Smooth muscle cell (in vitro differentiated cells): ENCODE results near the gene DEAF1. TPM values are rescaled to one million over a fixed set of nuclear protein-coding genes. Genes with fewer than 3 reads are reported as not detected.

Experiments used
- DNase-seq: peaks from one replicate; lab custom pipeline; 2025; ENCODE audit not compliant: unreplicated experiment; lab: John Stamatoyannopoulos, UW
- H2AFZ ChIP-seq: fragments of 200-600 bp; sonication (generic); 2 replicates; pipeline ENCODE4 v1.6.0; 2016; ENCODE audit warnings: antibody characterized with exemption, low read depth, mild to moderate bottlenecking
- H3F3A ChIP-seq: fragments of 200-600 bp; sonication (generic); 2 replicates; pipeline ENCODE4 v1.6.0; 2017; ENCODE audit warnings: antibody characterized with exemption, low read depth
- H3K27ac ChIP-seq: fragments of 200-600 bp; sonication (generic); 2 replicates; pipeline ENCODE4 v1.5.1; 2016; ENCODE audit warnings: low read depth, mild to moderate bottlenecking
- H3K27me3 ChIP-seq: fragments of 200-600 bp; sonication (generic); 2 replicates; pipeline ENCODE4 v1.6.1; 2016; ENCODE audit warnings: low read depth, mild to moderate bottlenecking
- H3K36me3 ChIP-seq: fragments of 200-600 bp; sonication (generic); 2 replicates; pipeline ENCODE4 v1.5.1; 2016; ENCODE audit warnings: low read depth
- H3K4me1 ChIP-seq: fragments of 200-600 bp; sonication (generic); 2 replicates; pipeline ENCODE4 v1.5.1; 2016; ENCODE audit warnings: low read depth
- H3K4me2 ChIP-seq: fragments of 200-600 bp; sonication (generic); 2 replicates; pipeline ENCODE4 v1.6.0; 2016; ENCODE audit warnings: mild to moderate bottlenecking
- H3K4me3 ChIP-seq: fragments of 200-600 bp; sonication (generic); 2 replicates; pipeline ENCODE4 v1.5.1; 2016; ENCODE audit warnings: mild to moderate bottlenecking
- H3K79me2 ChIP-seq: fragments of 200-600 bp; sonication (generic); 2 replicates; pipeline ENCODE4 v1.6.0; 2016; ENCODE audit warnings: low read depth, mild to moderate bottlenecking
- H3K9ac ChIP-seq: fragments of 200-600 bp; sonication (generic); 2 replicates; pipeline ENCODE4 v1.6.0; 2016; ENCODE audit warnings: low read depth
- H3K9me3 ChIP-seq: fragments of 200-600 bp; sonication (generic); replicated peaks from 2 replicates; pipeline ENCODE4 v1.5.1; 2016; ENCODE audit warnings: low read depth
- H4K20me1 ChIP-seq: fragments of 200-600 bp; sonication (generic); 2 replicates; pipeline ENCODE4 v1.6.0; 2016; ENCODE audit warnings: low read depth
- CTCF ChIP-seq: fragments of 200-600 bp; sonication (generic); IDR thresholded peaks from 2 replicates; pipeline ENCODE4 v1.5.1; 2017; ENCODE audit warnings: borderline replicate concordance, mild to moderate bottlenecking, antibody characterized with exemption; ENCODE audit not compliant: insufficient read depth, poor library complexity, severe bottlenecking
- WGBS: methylation state at CpG from one replicate; pipeline ENCODE4 v1.1.7; 2016; ENCODE audit warnings: low lambda C conversion rate; 5-methylcytosine and 5-hydroxymethylcytosine counted together
- polyA plus RNA-seq: library from polyadenylated mRNA; unstranded; fragments of >200 nt; fragmentation: Nextera tagmentation; extraction: Ambion mirVana; gene quantifications from 2 replicates; pipeline ENCODE4 v1.2.1, GENCODE V29; 2016
- total RNA-seq: library from RNA; depleted of rRNA; stranded (reverse); fragments of >200 nt; gene quantifications from 2 replicates; pipeline ENCODE4 v1.2.3, GENCODE V29; 2014

The DEAF1 gene
- total and polyA plus RNA-seq, 2 experiments from 2014 or later, result 18.7 to 39.2 TPM

- Histone ChIP-seq H3K9ac (no peak overlapping the region), H3K4me3 (no peak overlapping the region), H3K9me3 (no peaks in the 10 kb centered on the region), H3K79me2 (no peaks in the 10 kb centered on the region), H4K20me1 (peaks cover 25% of the 10 kb centered on the region), H3K36me3 (no peaks in the 10 kb centered on the region), H3K4me1 (peaks cover 10% of the 10 kb centered on the region), H3K4me2 (no peak overlapping the region), H3K27ac (no peak overlapping the region), H3K27me3 (peaks cover 23% of the 10 kb centered on the region), H2AFZ (no peak overlapping the region), H3F3A (no peaks in the 10 kb centered on the region)
- whole genome bisulfite sequencing, result 94% methylated on average over 11 of the region's 33 CpGs
- TF ChIP-seq CTCF, result no peak
- DNase-seq, result no peak
These were observed 26.8 kb upstream of the DEAF1 start for GRCh38 chr11:721741-722345.

- no peak overlapping the region for H3K27ac ChIP-seq
- no peak overlapping the region for H3K4me3 ChIP-seq
- H3K4me2 ChIP-seq, result no peak overlapping the region
- H3K9ac ChIP-seq, result no peak overlapping the region
- H4K20me1 ChIP-seq, result peaks cover 30% of the 10 kb centered on the region
- H3K36me3 ChIP-seq, result no peaks in the 10 kb centered on the region
- peaks cover 18% of the 10 kb centered on the region for H3K27me3 ChIP-seq
- no peaks in the 10 kb centered on the region for H3F3A ChIP-seq
- peaks cover 5% of the 10 kb centered on the region for H3K4me1 ChIP-seq
- no peak overlapping the region for H2AFZ ChIP-seq
- 87% methylated on average over 16 of the region's 28 CpGs for WGBS
- H3K79me2 ChIP-seq, result no peaks in the 10 kb centered on the region
- H3K9me3 ChIP-seq, result no peaks in the 10 kb centered on the region
- TF ChIP-seq CTCF, result no peak
- DNase-seq, result no peak
These were observed 26.3 kb upstream of the DEAF1 start for GRCh38 chr11:721247-721740.

GRCh38 chr11:720642-721246, 25.7 kb upstream of the DEAF1 start:
- no peak overlapping the region for H2AFZ ChIP-seq
- H3K4me3 ChIP-seq, result no peak overlapping the region
- no peak for DNase-seq
- H3K27me3 ChIP-seq, result peaks cover 12% of the 10 kb centered on the region
- WGBS, result 62% methylated on average over 21 of the region's 53 CpGs
- no peaks in the 10 kb centered on the region for H3K79me2 ChIP-seq
- H3K9ac ChIP-seq, result no peak overlapping the region
- H3K27ac ChIP-seq, result no peak overlapping the region
- H3K36me3 ChIP-seq, result no peaks in the 10 kb centered on the region
- no peaks in the 10 kb centered on the region for H3K4me1 ChIP-seq
- H4K20me1 ChIP-seq, result peaks cover 32% of the 10 kb centered on the region
- H3F3A ChIP-seq, result no peaks in the 10 kb centered on the region
- no peak overlapping the region for H3K4me2 ChIP-seq
- no peaks in the 10 kb centered on the region for H3K9me3 ChIP-seq
- no peak for TF ChIP-seq CTCF
